Calu3 (cell line): ENCODE results near the gene PHLDB3. TPM values are rescaled to one million over a fixed set of nuclear protein-coding genes. Genes with fewer than 3 reads are reported as not detected.

ENCODE experiments used
- BruUV-seq: library from RNA; stranded (reverse); fragments of 400-500 nt; replicated peaks from 2 replicates; lab custom pipeline; 2021; lab: Mats Ljungman, UMichigan
- CTCF ChIA-PET: fragments of 300-600 bp; sonication (Branson Sonifier 250); formaldehyde crosslinking; loops from one replicate; lab custom pipeline; 2022; ENCODE audit warnings: antibody characterized with exemption; lab: Charles Lee
- DNase-seq: peaks from one replicate; pipeline ENCODE4 v3.0.0; 2022
- H3K27ac Mint-ChIP-seq: one replicate; pipeline ENCODE4 v1.8.0; 2022; ENCODE audit warnings: mixed read lengths; ENCODE audit not compliant: unreplicated experiment
- H3K27me3 Mint-ChIP-seq: one replicate; pipeline ENCODE4 v1.8.0; 2022; ENCODE audit warnings: mixed read lengths; ENCODE audit not compliant: unreplicated experiment
- H3K36me3 Mint-ChIP-seq: one replicate; pipeline ENCODE4 v1.8.0; 2022; ENCODE audit warnings: mild to moderate bottlenecking, moderate library complexity, mixed read lengths; ENCODE audit not compliant: insufficient read depth, unreplicated experiment
- H3K4me1 Mint-ChIP-seq: one replicate; pipeline ENCODE4 v1.8.0; 2022; ENCODE audit warnings: mild to moderate bottlenecking, low read depth, mixed read lengths; ENCODE audit not compliant: unreplicated experiment
- H3K4me3 Mint-ChIP-seq: one replicate; pipeline ENCODE4 v1.8.0; 2022; ENCODE audit warnings: mild to moderate bottlenecking, low read depth, moderate library complexity, mixed read lengths; ENCODE audit not compliant: unreplicated experiment
- H3K9me3 Mint-ChIP-seq: one replicate; pipeline ENCODE4 v1.8.0; 2022; ENCODE audit warnings: low read depth, mixed read lengths; ENCODE audit not compliant: unreplicated experiment
- intact Hi-C: fragments of 100-400 bp; cut with micrococcal nuclease; formaldehyde crosslinking; loops from one replicate; pipeline ENCODE4 v1.10.0; 2022; ENCODE audit not compliant: unreplicated experiment
- total RNA-seq: library from RNA; stranded (reverse); gene quantifications from 2 replicates; pipeline ENCODE4 v1.2.3, GENCODE V29; 2022
- TF ChIP-seq, protein P1 (sequence below): fragments of 200-600 bp; IDR thresholded peaks from one replicate; pipeline ENCODE4 v1.8.0; 2022; ENCODE audit warnings: antibody characterized with exemption; ENCODE audit not compliant: unreplicated experiment

Gene PHLDB3
- total RNA-seq, 1 experiment from 2014 or later, result 24.7 TPM

DNA sequence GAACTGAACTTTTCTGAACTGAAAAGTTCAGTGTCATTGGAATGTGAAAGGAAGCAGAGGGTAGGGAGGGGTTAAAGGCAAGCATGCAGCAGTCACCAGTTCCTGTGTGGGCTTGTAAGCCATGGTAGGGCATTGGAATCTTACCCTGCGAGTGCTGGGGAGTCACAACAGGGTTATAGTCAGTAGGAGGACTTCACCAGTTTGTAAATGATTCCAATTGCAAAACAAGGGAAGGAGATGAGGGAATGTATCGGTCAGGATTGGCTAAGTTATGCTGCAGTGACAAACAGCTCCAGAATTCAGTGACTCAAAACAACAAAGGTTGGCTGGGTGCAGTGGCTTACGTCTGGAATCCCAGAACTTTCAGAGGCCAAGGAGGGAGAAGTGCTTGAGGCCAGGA lies 52.0 kb downstream of the PHLDB3 start:
- H3K27ac Mint-ChIP-seq, result no peak overlapping the region
- no peaks in the 10 kb centered on the region for H3K27me3 Mint-ChIP-seq
- peaks cover 3% of the 10 kb centered on the region for H3K36me3 Mint-ChIP-seq
- peaks cover 9% of the 10 kb centered on the region for H3K9me3 Mint-ChIP-seq
- H3K4me1 Mint-ChIP-seq, result peaks cover 12% of the 10 kb centered on the region
- CTCF ChIA-PET, result no interaction called here
- no peak overlapping the region for H3K4me3 Mint-ChIP-seq
- TF ChIP-seq, protein P1, sequence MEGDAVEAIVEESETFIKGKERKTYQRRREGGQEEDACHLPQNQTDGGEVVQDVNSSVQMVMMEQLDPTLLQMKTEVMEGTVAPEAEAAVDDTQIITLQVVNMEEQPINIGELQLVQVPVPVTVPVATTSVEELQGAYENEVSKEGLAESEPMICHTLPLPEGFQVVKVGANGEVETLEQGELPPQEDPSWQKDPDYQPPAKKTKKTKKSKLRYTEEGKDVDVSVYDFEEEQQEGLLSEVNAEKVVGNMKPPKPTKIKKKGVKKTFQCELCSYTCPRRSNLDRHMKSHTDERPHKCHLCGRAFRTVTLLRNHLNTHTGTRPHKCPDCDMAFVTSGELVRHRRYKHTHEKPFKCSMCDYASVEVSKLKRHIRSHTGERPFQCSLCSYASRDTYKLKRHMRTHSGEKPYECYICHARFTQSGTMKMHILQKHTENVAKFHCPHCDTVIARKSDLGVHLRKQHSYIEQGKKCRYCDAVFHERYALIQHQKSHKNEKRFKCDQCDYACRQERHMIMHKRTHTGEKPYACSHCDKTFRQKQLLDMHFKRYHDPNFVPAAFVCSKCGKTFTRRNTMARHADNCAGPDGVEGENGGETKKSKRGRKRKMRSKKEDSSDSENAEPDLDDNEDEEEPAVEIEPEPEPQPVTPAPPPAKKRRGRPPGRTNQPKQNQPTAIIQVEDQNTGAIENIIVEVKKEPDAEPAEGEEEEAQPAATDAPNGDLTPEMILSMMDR, result no peak
- DNase-seq, result no peak
- intact Hi-C loops, result no loop called here
- BruUV-seq, result no TSS peak

DNA sequence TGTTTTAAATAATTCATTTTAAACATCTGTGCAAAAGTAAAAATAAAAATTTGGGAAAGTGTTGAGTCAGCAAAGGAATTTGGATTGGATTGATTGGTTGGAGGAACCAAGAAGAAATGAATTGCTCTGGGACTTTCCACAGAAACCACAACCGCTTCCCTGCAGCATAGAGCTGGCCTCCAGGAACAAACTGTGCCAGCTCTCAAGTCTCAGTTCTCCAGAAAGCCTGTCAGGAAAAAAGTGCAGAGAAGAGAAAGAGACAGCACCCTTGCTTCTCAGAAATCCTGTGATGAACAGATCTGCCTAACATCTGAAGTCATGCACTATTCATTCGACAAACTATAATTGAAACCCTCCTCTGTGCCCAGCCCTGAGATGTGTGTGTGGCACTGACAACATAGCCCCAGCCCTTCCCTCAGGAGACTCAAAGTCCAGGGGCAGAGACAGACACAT lies 54.0 kb downstream of the PHLDB3 start:
- intact Hi-C loops, result no loop called here
- no peak overlapping the region for H3K27ac Mint-ChIP-seq
- peaks cover 14% of the 10 kb centered on the region for H3K4me1 Mint-ChIP-seq
- DNase-seq, result no peak
- H3K36me3 Mint-ChIP-seq, result peaks cover 3% of the 10 kb centered on the region
- H3K4me3 Mint-ChIP-seq, result no peak overlapping the region
- BruUV-seq, result no TSS peak
- CTCF ChIA-PET, result interaction anchor here (1.2 kb wide), 1 partner anchor 12 kb away, joined by 5 read pairs; no protein-coding TSS in a partner anchor
- H3K9me3 Mint-ChIP-seq, result peaks cover 9% of the 10 kb centered on the region
- H3K27me3 Mint-ChIP-seq, result no peaks in the 10 kb centered on the region
- TF ChIP-seq, protein P1, result no peak

DNA sequence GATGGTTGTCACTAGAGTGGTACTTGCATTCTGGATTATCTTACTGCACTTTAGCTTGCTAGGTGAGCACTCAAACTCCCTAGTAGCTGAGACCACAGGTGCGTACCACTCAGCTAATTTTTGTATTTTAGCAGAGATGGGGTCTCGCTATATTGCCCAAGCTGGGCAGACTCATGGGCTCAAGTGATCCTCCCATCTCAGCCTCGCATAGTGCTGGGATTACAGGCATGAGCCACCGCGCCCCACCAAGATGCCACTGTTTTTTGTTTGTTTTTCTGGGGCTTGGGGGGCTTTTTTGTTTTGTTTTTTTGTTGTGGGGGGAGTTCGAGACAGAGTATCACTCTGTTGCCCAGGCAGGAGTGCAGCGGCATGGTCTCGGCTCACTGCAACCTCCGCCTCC lies 56.9 kb downstream of the PHLDB3 start:
- Mint-ChIP-seq H3K36me3 (peaks cover 3% of the 10 kb centered on the region), H3K4me3 (no peak overlapping the region), H3K27ac (no peak overlapping the region), H3K27me3 (no peaks in the 10 kb centered on the region), H3K9me3 (peaks cover 7% of the 10 kb centered on the region), H3K4me1 (peaks cover 9% of the 10 kb centered on the region)
- TF ChIP-seq, protein P1, result no peak
- no TSS peak for BruUV-seq
- DNase-seq, result no peak
- intact Hi-C loops, result loop anchor here (1.0 to 2.0 kb wide), 2 partner anchors 72 to 205 kb away; no protein-coding TSS in a partner anchor
- CTCF ChIA-PET, result interaction anchor here (0.5 to 1.9 kb wide), 19 partner anchors 8 to 362 kb away, joined by 3 to 113 read pairs (median 5); partner anchors contain the start of genes IRGQ, LYPD3, PHLDB3 and ZNF575

DNA sequence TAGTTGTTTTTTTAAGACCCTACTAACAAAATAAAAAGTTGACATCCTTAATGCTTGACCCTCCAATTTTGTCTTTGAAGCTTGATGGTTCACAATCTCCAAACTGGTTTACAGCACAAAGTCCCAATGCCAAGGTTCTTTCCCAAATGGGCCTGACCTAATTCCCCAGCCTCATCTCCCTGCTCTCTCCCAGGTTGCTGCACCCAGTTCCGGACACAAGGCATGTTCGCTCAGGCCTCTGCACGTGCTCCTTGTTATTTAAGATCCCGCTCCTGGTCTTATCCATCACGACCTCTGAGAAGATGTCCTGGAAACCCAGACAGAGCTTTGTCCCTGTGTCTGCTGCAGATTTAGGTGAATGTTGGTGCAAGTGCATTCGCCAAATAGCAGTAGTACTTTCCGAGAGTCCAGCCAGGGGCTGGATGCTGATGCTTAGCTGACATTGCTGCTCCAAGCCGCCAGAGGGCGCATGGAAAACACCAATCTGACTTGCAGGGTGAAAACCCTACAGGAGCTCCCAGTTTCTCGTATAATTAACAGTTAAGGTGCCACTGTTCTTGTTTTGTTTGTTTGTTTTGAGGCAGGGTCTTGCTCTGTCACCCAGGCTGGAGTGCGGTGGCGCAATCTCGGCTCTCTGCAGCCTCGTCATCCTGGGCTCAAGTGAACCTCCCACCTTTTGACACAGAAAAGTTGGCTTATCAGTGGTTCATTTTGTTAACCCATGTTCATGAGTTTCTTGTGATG lies 57.6 kb downstream of the PHLDB3 start:
- Mint-ChIP-seq H3K36me3 (no peaks in the 10 kb centered on the region), H3K9me3 (peaks cover 2% of the 10 kb centered on the region), H3K4me3 (no peak overlapping the region), H3K27me3 (no peaks in the 10 kb centered on the region), H3K4me1 (peaks cover 9% of the 10 kb centered on the region), H3K27ac (no peak overlapping the region)
- DNase-seq, result peak; percentile 84
- CTCF ChIA-PET, result interaction anchor here (0.5 to 1.9 kb wide), 20 partner anchors 8 to 363 kb away, joined by 3 to 113 read pairs (median 4); partner anchors contain the start of genes IRGQ, LYPD3, PHLDB3 and ZNF575
- TF ChIP-seq, protein P1, result peak; percentile 97
- no TSS peak for BruUV-seq
- intact Hi-C loops, result loop anchor here (1.0 to 2.0 kb wide), 2 partner anchors 72 to 206 kb away; no protein-coding TSS in a partner anchor
